GM19467 (cell line): ENCODE data around the gene PARK7.

Experiments
- ATAC-seq: cut with Tn5 transposase; IDR thresholded peaks from one replicate; pipeline ENCODE4 v1.9.1; 2021; ENCODE audit warnings: mild to moderate bottlenecking, moderate library complexity; ENCODE audit not compliant: unreplicated experiment

PARK7 gene

GRCh38 chr1:8006037-8006963 lies 44.8 kb downstream of the PARK7 start:
- no peak for ATAC-seq

DNA sequence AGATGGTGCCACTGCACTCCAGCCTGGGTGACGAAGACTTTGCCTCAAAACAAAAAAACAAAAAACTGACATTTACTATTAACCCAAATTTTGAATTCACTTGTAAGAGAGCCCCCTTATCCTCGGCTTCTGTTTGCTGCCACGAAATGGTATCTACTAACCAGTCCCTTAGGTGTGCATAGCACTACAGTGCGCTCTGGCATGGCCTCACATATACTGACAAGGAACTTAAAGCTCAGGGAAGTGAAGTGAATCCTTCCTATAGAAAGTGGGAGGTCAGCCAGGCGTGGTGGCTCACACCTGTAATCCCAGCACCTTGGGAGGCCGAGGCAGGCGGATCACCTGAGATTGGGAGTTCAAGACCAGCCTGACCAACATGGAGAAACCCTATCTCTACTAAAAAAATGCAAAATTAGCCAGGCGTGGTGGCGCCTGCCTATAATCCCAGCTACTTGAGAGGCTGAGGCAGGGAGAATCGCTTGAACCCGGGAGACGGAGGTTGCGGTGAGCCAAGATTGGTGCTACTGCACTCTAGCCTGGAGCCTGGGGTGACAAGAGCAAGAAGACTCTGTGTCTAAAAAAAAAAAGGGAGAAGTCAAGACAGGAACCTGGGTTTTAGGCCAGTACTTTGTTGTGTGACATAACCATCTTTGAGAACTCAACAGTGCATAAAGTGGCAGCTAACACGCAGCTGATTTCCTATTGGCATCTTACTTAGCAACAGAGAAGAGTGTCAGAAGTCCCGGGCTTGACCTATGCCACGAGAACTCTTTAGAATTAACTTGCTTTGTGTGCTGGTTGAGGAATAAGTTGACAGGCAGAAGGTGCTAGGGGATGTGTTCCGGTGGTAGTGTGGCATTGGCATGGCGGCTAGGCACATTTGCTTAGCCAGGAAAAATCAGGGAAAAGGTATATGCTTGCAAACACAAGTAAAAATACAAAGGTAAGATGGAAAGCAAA lies 47.8 kb downstream of the PARK7 start:
- no peak for ATAC-seq

DNA sequence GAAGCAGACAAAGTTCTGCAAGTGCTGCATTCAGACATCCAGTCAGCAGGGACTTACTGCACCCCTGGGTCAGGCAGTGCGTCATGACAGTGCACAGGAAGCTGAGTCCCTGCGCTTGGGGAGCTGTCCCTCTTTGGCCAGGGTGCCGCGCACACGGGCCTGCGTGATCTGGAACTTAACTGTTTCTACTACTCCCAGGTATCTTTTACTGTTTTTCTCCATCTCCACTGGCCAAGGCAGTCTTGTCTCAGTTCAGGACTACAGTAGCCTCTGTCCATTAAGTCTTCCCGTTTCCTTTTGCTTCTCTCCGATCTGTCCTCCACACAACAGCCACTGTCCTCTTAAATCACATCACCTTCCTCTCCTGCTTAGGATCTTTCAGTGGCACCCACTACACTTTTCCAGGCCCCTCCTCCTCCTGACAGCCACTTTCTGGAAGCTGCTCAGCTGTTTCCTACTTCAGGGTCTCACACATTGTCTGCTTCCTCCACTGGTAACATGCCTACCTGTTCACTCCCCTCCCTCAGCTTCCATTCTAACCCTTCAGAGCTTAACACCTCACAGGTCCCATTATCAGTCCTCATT lies 48.7 kb downstream of the PARK7 start:
- ATAC-seq: no peak

GRCh38 chr1:8011016-8011415 lies 49.5 kb downstream of the PARK7 start:
- ATAC-seq: no peak

DNA sequence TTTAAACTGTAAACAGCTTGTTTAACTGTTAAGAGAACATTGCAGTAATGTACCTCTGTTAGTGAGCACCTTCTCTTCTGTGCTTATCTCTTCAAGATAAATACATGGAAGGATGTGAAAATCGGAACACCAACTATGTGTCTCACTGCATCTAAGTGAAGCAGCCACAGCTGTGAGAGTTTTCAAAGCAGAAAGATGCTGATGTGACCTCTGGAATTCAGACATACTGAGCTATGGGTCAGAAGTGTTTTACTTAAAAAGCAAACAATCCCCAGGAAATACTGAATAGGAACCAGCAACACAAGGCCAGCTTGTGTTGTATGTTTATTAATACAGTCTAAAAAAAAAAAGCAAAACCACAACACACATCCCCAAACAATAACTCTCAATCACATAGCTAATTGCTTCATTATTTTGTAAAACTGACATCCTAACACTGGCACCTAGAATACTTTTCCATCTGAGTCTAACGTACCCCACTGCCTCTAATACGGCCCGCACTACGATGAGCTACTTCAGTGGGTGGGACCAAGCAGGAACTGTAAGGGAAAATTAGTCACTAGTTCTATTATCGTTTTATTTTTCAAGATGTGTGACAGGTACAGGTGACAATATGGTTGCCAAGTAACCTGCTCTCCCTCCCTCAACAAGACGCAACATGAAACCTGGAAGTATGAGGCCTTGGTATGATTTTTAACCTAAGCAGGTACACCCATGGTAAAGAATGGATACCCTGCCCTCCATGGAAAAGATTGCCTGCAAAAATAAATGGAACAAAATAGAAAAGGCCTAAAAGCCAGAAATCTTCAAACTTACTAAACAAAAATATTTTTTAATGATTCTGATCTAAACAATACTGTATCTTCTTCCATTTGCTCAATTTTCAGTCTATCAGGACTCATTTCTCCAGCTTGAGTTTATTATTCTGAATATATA lies 50.7 kb downstream of the PARK7 start:
- no peak for ATAC-seq

GRCh38 chr1:8012955-8013354 lies 51.4 kb downstream of the PARK7 start:
- ATAC-seq: no peak

- ATAC-seq: no peak
These were observed 51.9 kb downstream of the PARK7 start for GRCh38 chr1:8013399-8013798.

DNA sequence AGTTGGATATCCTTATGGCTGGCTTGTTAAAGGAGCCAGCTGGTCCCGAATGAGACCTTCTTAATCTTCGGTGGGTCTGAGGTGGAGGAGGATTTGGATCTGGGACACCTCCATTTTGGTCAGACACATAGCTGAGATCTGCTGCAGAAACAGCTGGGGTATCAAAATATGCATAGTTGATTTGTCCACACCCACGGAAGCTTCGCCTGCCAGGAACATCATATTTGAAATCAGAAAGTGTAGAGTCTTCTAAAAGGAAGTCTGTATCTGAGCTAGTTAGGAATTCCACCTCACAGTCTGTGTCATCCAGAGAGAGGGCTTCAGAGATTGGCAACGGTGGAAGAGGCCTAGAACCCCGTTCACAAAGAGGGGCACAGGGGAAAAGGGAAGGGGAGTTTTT lies 52.3 kb downstream of the PARK7 start:
- no peak for ATAC-seq

- ATAC-seq: no peak
These were observed 53.0 kb downstream of the PARK7 start for GRCh38 chr1:8014381-8014988.

- ATAC-seq: no peak
These were observed 53.7 kb downstream of the PARK7 start for GRCh38 chr1:8015036-8015808.

GRCh38 chr1:8015809-8016165 lies 54.3 kb downstream of the PARK7 start:
- ATAC-seq: no peak

- no peak for ATAC-seq
These were observed 54.8 kb downstream of the PARK7 start for GRCh38 chr1:8016210-8016894.

- ATAC-seq: no peak
These were observed 55.4 kb downstream of the PARK7 start for GRCh38 chr1:8016895-8017241.

GRCh38 chr1:8017495-8018197 lies 56.1 kb downstream of the PARK7 start:
- no peak for ATAC-seq

DNA sequence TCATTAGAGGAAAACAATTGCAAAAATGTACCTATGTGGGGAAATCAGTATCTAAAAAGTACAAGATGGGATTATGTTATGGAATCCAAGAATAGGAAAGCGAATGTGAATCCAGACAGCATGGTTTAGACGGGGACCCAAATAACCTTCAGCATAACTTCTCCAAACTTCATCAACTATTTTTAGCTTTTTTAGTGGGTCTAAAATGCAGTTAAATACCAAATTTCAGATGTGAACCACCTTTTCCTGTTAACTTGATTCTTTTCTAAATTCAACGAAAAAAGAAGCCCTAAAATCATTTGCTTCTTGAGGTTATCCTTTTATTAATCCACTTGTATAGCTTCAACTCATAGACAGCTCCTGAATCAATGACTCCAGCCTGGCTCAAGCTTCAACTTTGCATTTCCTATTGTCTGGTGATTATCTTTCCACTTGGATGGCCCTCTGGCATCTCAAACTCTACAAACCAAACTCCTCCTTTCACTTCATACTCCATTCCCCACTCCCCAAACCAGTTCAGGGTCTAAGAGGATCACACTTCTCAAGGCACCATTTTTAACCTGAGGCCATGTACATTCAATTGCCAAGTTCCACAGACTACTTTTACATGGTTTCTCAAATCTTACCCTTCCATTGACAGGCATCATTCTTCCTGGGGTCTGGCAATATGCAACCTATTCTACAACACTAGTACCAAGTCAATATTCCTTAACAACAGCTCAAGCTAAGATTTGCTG lies 57.1 kb downstream of the PARK7 start:
- ATAC-seq: no peak

GRCh38 chr1:8019229-8019620 lies 57.7 kb downstream of the PARK7 start:
- no peak for ATAC-seq

DNA sequence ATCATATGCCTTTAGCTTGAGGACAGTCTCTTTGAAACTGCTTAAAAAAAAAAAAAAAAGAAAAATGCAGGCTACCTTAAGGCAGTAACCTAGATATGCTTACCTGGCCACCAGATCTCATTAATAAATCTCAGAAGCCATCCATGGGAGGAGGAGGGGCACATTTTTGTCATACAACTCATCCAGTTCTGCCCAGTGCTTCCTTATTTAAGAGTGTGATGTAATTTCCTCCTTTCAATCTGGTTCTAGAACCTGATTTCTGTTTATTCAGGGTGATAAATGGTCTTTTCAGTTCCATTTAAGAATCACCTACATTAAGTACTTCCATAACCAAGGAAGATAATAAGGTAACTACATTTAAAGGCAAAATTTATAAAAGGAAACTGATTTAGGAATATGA lies 58.5 kb downstream of the PARK7 start:
- ATAC-seq: no peak
